Heart right ventricle (tissue), 16 donors: ENCODE results near the gene DPF1. TPM values are rescaled to one million over a fixed set of nuclear protein-coding genes. Genes with fewer than 3 reads are reported as not detected.

ENCODE experiments used
- ATAC-seq, 8 donors: fragments of 200-7000 bp; cut with Tn5 transposase; one replicate each; pipeline ENCODE4 v1.9.1; 2020; ENCODE audit warnings: mild to moderate bottlenecking in 8 of 8, moderate library complexity in 8 of 8, moderate number of reproducible peaks in 1 of 8
- DNase-seq, 2 donors: peaks; one replicate each; pipeline ENCODE4 v3.0.0-alpha.2; 2020
- H3K27ac ChIP-seq, 10 donors: fragments of 200-600 bp; sonication (generic) in 2 of 10; one replicate each; pipeline versions ENCODE4 v1.5.0 to v1.8.0; 2020 to 2022; ENCODE audit warnings: mild to moderate bottlenecking in 3 of 10
- H3K27me3 ChIP-seq, 7 donors: fragments of 200-600 bp; one replicate each; pipeline ENCODE4 v1.8.0; 2021 to 2022; ENCODE audit warnings: mild to moderate bottlenecking in 2 of 7
- H3K36me3 ChIP-seq, 9 donors: fragments of 200-600 bp; sonication (generic) in 1 of 9; one replicate each; pipeline versions ENCODE4 v1.5.0 to v1.8.0; 2020 to 2022; ENCODE audit warnings: mild to moderate bottlenecking in 2 of 9
- H3K4me1 ChIP-seq, 9 donors: fragments of 200-600 bp; sonication (generic) in 1 of 9; one replicate each; pipeline versions ENCODE4 v1.5.0 to v1.8.0; 2020 to 2022; ENCODE audit warnings: mild to moderate bottlenecking in 4 of 9
- H3K4me3 ChIP-seq, 10 donors: fragments of 200-600 bp; sonication (generic) in 2 of 10; one replicate each; pipeline versions ENCODE4 v1.5.0 to v1.8.0; 2020 to 2022; ENCODE audit warnings: mild to moderate bottlenecking in 7 of 10, moderate library complexity in 2 of 10
- H3K9me3 ChIP-seq, 11 donors: fragments of 200-600 bp in 10 of 11; sonication (generic) in 2 of 11; one replicate each; pipeline versions ENCODE4 v1.5.0 to v1.8.0; 2013 to 2022; ENCODE audit warnings: mild to moderate bottlenecking in 2 of 11, control low read depth in 1 of 11, moderate library complexity in 1 of 11
- WGBS, 2 donors: extraction: QIAGEN DNeasy Blood & Tissue Kit; methylation state at CpG; one replicate each; pipeline ENCODE4 v1.1.7; 2013; ENCODE audit warnings: inconsistent platforms in 1 of 2; 5-methylcytosine and 5-hydroxymethylcytosine counted together
- intact Hi-C, 10 donors: fragments of 100-400 bp; cut with DNase I; formaldehyde crosslinking; loops; one replicate each; pipeline versions ENCODE4 v1.11.1 to v1.14.2; 2022
- polyA plus RNA-seq, 2 donors: library from polyadenylated mRNA; stranded (reverse); fragments of 200-250 nt; gene quantifications; one replicate each; pipeline ENCODE4 v1.2.3, GENCODE V29; 2013
- total RNA-seq, 10 donors: library from RNA; stranded (reverse); fragmentation: NEBNext Ultra II Directional in 3 of 10; extraction: Animal tissue kit (Norgen Biotek cat#: 25700) in 3 of 10; gene quantifications; one replicate each; pipeline versions ENCODE4 v1.2.1 to v1.2.4, GENCODE V29; 2021 to 2023
- TF ChIP-seq, protein P1 (sequence below), 9 donors: fragments of 200-600 bp; sonication (generic) in 2 of 9; IDR thresholded peaks; one replicate each; pipeline versions ENCODE4 v1.5.0 to v1.8.0; 2021 to 2022; ENCODE audit warnings: antibody characterized with exemption in 9 of 9, mild to moderate bottlenecking in 5 of 9, moderate library complexity in 1 of 9
- donor health status: Arrhythmogenic right ventricular cardiomyopathy.
- donor health status: ischemic (EF 13 %, LVEDD 7.1; RV severe dilation, severe dysfunction).
- donor health status: healthy with polysubstance abuse.
- donor health status: DM: no; HTN: yes; CAD: no.
- donor health status: DM: no; HTN: no; CAD: no.
- donor health status: ischemic (EF 25% LVEDD 6.9; RV normal size, moderate dysfunction).
- donor health status: ischemic (EF 25% LVEDD 5.7; RV mildly dilated, moderate dysfunction).
- donor health status: healthy.
- donor health status: DM: yes; HTN: yes; CAD: no.
- donor health status: Ischemic cardiomyopathy.
- donor health status: ischemic (EF 35%, LVEDD 5.7; RV mildly dilated, moderate dysfunction).
- donor health status: nonischemic (EF 11% LVEDD 7.7; RV severe dilation, severe dysfunction).
- donor health status: DM: yes; HTN: yes; CAD: no.
- donor health status: PGD.
- donor health status: ischemic (EF 29% LVEDD 5.4; RV normal size, mild dysfunction).
- donor health status: nonischemic (EF 23%, LVEDD 6.1; RV moderate dilation, normal function).

DPF1 gene
- total and polyA plus RNA-seq, 12 donors, result 0.09 to 0.72 (median 0.29) TPM; not detected in 5

GRCh38 chr19:38204728-38205127 lies 19.3 kb downstream of the DPF1 start:
- H3K4me3 ChIP-seq, result no peak overlapping the region
- peaks cover 0 to 15% (median 9%) of the 10 kb centered on the region in 7 donors for H3K27me3 ChIP-seq
- H3K27ac ChIP-seq, result no peak overlapping the region
- TF ChIP-seq, protein P1, sequence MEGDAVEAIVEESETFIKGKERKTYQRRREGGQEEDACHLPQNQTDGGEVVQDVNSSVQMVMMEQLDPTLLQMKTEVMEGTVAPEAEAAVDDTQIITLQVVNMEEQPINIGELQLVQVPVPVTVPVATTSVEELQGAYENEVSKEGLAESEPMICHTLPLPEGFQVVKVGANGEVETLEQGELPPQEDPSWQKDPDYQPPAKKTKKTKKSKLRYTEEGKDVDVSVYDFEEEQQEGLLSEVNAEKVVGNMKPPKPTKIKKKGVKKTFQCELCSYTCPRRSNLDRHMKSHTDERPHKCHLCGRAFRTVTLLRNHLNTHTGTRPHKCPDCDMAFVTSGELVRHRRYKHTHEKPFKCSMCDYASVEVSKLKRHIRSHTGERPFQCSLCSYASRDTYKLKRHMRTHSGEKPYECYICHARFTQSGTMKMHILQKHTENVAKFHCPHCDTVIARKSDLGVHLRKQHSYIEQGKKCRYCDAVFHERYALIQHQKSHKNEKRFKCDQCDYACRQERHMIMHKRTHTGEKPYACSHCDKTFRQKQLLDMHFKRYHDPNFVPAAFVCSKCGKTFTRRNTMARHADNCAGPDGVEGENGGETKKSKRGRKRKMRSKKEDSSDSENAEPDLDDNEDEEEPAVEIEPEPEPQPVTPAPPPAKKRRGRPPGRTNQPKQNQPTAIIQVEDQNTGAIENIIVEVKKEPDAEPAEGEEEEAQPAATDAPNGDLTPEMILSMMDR (IDR thresholded peaks at IDR 0.05), result no peak
- H3K9me3 ChIP-seq, result no peaks in the 10 kb centered on the region
- WGBS, 2 donors, result 96 to 98% methylated on average over 8 of the region's 8 CpGs
- DNase-seq (no peak), ATAC-seq (no peak)
- peaks cover 3 to 14% (median 10%) of the 10 kb centered on the region in 9 donors for H3K4me1 ChIP-seq
- peaks cover 0 to 78% (median 26%) of the 10 kb centered on the region in 9 donors for H3K36me3 ChIP-seq
- intact Hi-C loops, result no loop called here

- intact Hi-C loops, result no loop called here
- WGBS, 2 donors, result 87 to 92% methylated on average over 8 of the region's 8 CpGs
- ATAC-seq, result peak in 1 of 8 donors; percentile 21
- Histone ChIP-seq H3K27me3 (peaks cover 0 to 9% (median 4%) of the 10 kb centered on the region in 7 donors), H3K27ac (no peak overlapping the region), H3K4me1 (peaks cover 2 to 7% (median 3%) of the 10 kb centered on the region in 9 donors), H3K9me3 (no peaks in the 10 kb centered on the region), H3K4me3 (no peak overlapping the region), H3K36me3 (peaks cover 0 to 84% (median 26%) of the 10 kb centered on the region in 9 donors)
- TF ChIP-seq, protein P1 (IDR thresholded peaks at IDR 0.05), result no peak
- no peak for DNase-seq
Observed at GRCh38 chr19:38204096-38204495, 19.9 kb downstream of the DPF1 start.

DNA sequence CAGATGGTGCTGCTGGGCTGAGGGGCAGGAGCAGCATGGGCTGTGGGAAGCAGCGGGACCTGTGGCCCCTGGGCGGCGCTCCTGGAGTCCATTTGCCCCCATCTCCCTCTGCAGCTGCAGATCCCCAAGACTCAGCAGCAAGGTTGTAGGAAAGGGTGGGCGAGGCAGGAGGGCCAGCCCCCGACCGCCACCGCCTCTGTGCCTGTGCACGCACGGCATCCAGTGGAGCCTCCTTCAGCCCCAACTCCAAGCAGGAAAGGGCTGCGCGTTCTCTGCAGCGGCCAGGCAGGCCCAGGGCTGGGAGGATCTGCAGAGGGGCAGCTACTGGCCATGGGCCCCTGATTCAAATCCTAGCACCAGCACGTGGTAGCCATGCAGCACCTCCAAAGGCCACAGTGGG lies 20.8 kb downstream of the DPF1 start:
- intact Hi-C loops, result no loop called here
- no peak for ATAC-seq
- DNase-seq, result no peak

DNA sequence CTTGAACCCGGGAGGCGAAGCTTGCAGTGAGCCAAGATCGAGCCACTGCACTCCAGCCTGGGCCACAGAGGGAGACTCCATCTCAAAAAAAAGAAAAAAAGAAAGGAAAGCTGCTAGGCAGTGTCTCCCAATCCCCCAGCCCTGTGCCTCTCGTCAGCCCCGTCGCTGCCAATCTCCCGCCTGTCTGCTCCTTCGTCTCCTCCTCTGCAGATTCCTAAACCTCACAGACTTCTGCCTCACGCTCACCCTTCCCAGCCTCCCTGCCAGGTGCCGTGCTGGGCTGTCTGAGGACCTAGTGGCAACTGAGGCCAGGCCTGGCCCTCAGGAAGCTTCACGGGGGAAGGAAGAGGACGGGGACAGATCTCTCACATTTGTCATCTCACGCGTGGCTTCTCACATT lies 21.5 kb downstream of the DPF1 start:
- no peak for DNase-seq
- WGBS, 2 donors, result 93 to 95% methylated on average over 14 of the region's 14 CpGs
- Histone ChIP-seq H3K36me3 (peaks cover 0 to 94% (median 26%) of the 10 kb centered on the region in 9 donors), H3K9me3 (no peaks in the 10 kb centered on the region), H3K4me3 (no peak overlapping the region), H3K4me1 (no peaks in the 10 kb centered on the region), H3K27ac (no peak overlapping the region), H3K27me3 (peaks cover 0 to 3% (median 0%) of the 10 kb centered on the region in 7 donors)
- TF ChIP-seq, protein P1 (IDR thresholded peaks at IDR 0.05), result no peak
- intact Hi-C loops, result no loop called here
- no peak for ATAC-seq

More for the DNA sequence above, 20.8 kb downstream of the DPF1 start:
- peaks cover 0 to 90% (median 26%) of the 10 kb centered on the region in 9 donors for H3K36me3 ChIP-seq
- H3K9me3 ChIP-seq, result no peaks in the 10 kb centered on the region
- 89 to 97% methylated on average over 13 of the region's 13 CpGs for WGBS, 2 donors
- H3K27ac ChIP-seq, result no peak overlapping the region
- H3K4me3 ChIP-seq, result no peak overlapping the region
- H3K4me1 ChIP-seq, result no peaks in the 10 kb centered on the region
- peaks cover 0 to 5% (median 0%) of the 10 kb centered on the region in 7 donors for H3K27me3 ChIP-seq
- TF ChIP-seq, protein P1 (IDR thresholded peaks at IDR 0.05), result no peak
